ENCODE results near the gene REM1. TPM values are rescaled to one million over a fixed set of nuclear protein-coding genes. Genes with fewer than 3 reads are reported as not detected.

REM1 gene
- total and polyA plus RNA-seq, 2 of the 13 experiments (the other 11 are each of a cell fraction or from before 2014, with no cell fraction given), result not detected

DNA sequence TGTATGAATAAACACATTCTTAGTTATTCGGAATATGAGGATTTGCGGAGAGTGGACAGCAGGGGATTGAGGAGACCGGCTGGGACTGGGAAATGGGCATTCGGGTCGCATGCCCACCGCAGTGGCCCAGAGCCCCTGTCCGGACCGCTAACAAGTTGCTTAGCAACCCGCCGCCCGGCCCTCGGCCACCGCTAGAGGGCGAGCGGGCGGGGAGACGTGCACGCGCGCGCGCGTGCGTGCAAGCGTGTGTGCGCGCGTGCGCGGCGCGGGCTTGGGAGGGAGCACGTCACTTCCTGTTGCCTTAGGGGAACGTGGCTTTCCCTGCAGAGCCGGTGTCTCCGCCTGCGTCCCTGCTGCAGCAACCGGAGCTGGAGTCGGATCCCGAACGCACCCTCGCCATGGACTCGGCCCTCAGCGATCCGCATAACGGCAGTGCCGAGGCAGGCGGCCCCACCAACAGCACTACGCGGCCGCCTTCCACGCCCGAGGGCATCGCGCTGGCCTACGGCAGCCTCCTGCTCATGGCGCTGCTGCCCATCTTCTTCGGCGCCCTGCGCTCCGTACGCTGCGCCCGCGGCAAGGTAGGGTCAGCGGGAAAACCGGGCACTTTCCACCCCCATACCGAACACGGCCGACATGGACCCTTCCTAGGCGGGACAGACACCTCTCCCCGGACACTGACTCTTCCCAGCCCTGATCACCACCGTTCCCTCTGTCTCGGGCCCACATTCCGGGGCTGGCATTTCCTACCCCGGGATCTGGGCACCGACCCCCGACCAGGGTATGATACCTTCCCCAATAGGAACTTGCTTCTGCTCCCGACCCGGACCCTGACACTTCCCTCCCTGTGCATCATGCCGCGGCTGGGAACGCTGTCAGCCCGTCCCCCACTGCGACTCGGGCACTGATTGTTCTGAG, 39.3 kb downstream of the REM1 start, which contains the start of gene HM13 (continued):
- TF ChIP-seq HINFP (CRISPR knock-in tag; IDR thresholded peaks at IDR 0.05; ENCODE audit: low read depth), result peak; percentile 86; the same call in 1 of the 2 replicates
- peak; percentile 28; the same call in 1 of the 2 replicates for TF ChIP-seq DDIT3 (CRISPR knock-in tag; IDR thresholded peaks at IDR 0.05)
- TF ChIP-seq ZBTB7B (CRISPR knock-in tag; IDR thresholded peaks at IDR 0.05), result peak; percentile 20; the same call in 1 of the 2 replicates
- TF ChIP-seq, protein P1, sequence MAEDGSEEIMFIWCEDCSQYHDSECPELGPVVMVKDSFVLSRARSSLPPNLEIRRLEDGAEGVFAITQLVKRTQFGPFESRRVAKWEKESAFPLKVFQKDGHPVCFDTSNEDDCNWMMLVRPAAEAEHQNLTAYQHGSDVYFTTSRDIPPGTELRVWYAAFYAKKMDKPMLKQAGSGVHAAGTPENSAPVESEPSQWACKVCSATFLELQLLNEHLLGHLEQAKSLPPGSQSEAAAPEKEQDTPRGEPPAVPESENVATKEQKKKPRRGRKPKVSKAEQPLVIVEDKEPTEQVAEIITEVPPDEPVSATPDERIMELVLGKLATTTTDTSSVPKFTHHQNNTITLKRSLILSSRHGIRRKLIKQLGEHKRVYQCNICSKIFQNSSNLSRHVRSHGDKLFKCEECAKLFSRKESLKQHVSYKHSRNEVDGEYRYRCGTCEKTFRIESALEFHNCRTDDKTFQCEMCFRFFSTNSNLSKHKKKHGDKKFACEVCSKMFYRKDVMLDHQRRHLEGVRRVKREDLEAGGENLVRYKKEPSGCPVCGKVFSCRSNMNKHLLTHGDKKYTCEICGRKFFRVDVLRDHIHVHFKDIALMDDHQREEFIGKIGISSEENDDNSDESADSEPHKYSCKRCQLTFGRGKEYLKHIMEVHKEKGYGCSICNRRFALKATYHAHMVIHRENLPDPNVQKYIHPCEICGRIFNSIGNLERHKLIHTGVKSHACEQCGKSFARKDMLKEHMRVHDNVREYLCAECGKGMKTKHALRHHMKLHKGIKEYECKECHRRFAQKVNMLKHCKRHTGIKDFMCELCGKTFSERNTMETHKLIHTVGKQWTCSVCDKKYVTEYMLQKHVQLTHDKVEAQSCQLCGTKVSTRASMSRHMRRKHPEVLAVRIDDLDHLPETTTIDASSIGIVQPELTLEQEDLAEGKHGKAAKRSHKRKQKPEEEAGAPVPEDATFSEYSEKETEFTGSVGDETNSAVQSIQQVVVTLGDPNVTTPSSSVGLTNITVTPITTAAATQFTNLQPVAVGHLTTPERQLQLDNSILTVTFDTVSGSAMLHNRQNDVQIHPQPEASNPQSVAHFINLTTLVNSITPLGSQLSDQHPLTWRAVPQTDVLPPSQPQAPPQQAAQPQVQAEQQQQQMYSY (CRISPR knock-in tag; IDR thresholded peaks at IDR 0.05), result peak; percentile 84
- 0 out of 2 replicates have a peak, but pooled peaks have one; percentile 77 for TF ChIP-seq ZNF549 (CRISPR knock-in tag; IDR thresholded peaks at IDR 0.05)
- no peak; the same call in 1 of the 2 replicates for TF ChIP-seq ZNF614 (CRISPR knock-in tag; IDR thresholded peaks at IDR 0.05; ENCODE audit: borderline replicate concordance)
- peak; percentile 98 for TF ChIP-seq ZNF556 (CRISPR knock-in tag; IDR thresholded peaks at IDR 0.05; ENCODE audit: borderline replicate concordance)
- no peak for TF ChIP-seq KLF11 (CRISPR knock-in tag; IDR thresholded peaks at IDR 0.05)
- peak; percentile 92 for TF ChIP-seq ZNF329 (CRISPR knock-in tag; IDR thresholded peaks at IDR 0.05; ENCODE audit: low read depth)
- TF ChIP-seq ARID5B (CRISPR knock-in tag; IDR thresholded peaks at IDR 0.05), result peak; percentile 73
- TF ChIP-seq ZNF816 (CRISPR knock-in tag; IDR thresholded peaks at IDR 0.05; ENCODE audit: borderline replicate concordance), result no peak
- no peak; the same call in 1 of the 2 replicates for TF ChIP-seq SNAI1 (CRISPR knock-in tag; IDR thresholded peaks at IDR 0.05; ENCODE audit: borderline replicate concordance)
- TF ChIP-seq ZFP90 (CRISPR knock-in tag; IDR thresholded peaks at IDR 0.05; ENCODE audit: borderline replicate concordance), result peak; percentile 99
- TF ChIP-seq ZNF724P (CRISPR knock-in tag; IDR thresholded peaks at IDR 0.05; ENCODE audit: borderline replicate concordance), result no peak
- TF ChIP-seq, protein P2, sequence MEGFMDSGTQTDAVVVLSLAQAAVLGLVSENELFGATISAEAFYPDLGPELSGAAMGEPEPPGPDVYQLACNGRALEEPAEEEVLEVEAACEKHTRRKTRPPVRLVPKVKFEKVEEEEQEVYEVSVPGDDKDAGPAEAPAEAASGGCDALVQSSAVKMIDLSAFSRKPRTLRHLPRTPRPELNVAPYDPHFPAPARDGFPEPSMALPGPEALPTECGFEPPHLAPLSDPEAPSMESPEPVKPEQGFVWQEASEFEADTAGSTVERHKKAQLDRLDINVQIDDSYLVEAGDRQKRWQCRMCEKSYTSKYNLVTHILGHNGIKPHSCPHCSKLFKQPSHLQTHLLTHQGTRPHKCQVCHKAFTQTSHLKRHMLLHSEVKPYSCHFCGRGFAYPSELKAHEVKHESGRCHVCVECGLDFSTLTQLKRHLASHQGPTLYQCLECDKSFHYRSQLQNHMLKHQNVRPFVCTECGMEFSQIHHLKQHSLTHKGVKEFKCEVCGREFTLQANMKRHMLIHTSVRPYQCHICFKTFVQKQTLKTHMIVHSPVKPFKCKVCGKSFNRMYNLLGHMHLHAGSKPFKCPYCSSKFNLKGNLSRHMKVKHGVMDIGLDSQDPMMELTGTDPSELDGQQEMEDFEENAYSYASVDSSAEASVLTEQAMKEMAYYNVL (CRISPR knock-in tag; IDR thresholded peaks at IDR 0.05; ENCODE audit: borderline replicate concordance), result peak; percentile 73; the same call in 1 of the 2 replicates
- TF ChIP-seq ZNF343 (CRISPR knock-in tag; IDR thresholded peaks at IDR 0.05), result peak; percentile 96

Measured in HepG2 (cell line).